ENCODE results near the gene GNPTAB. TPM values are rescaled to one million over a fixed set of nuclear protein-coding genes. Genes with fewer than 3 reads are reported as not detected.

The GNPTAB gene
- 47.6 TPM for total RNA-seq (ENCODE audit: unreplicated experiment)
- long read RNA-seq, partial matches to known transcripts, result 5 of 6 reads
- long read RNA-seq, other reads (novel, unspliced or antisense), result 1 of 6 reads

DNA sequence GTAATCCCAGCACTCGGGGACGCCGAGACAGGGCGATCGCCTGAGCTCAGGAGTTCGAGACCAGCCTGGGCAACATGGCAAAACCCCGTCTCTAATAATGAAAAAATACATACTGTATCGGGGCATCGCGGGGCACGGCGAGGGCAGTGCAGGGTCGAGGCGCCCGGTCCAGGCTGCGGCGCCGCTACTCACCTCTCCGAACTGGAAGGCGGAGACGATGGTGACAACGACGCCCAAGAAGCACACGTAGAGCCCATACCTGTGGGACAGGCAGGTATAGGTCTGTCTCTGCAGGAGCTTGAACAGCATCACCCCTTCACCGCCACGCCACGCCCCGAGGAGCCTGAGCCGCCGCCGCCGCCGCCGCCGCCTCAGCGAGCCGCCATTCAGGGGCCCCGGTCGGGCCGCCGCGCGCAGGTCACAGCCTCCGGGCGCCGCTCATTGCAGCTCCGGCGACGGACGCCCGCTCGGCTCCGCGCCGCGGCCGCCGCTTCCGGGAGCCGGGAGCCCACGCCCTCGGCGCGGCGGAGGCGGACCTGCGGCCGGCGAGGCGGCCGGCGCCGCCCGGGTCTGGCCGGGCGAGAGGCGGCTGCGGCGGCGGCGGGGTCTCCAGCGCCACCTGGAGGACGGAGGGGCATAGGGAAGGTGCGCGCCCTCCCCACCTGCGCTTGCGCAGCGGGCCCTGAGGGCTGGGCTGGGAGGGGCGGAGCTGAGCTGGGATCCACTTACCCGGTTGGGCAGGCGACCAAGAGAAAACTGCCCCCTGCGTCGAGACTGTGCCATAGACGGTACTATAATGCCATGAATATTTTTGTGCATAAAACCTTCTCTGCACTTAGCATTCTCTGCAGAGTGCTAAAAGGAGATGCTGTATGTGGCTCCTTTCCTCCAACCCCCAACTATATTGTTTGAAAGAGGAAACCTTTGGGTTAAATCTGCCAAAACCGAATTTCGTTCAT, at the start of gene GNPTAB:
GNPTAB (minus strand) TSS at position 593 of the 959 bp plus-strand sequence; CDS start at position 309, 284 bp downstream.
- peak within 1 kb of the TSS; percentile 67 for H3K27ac Mint-ChIP-seq (ENCODE audit: unreplicated experiment)
- peak; percentile 96 for DNase-seq (ENCODE audit: low spot score)
- H3K27me3 Mint-ChIP-seq (ENCODE audit: unreplicated experiment), result peaks cover 2% of the 10 kb centered on the region
- H3K4me3 Mint-ChIP-seq (ENCODE audit: unreplicated experiment), result peak within 1 kb of the TSS; percentile 98
- TF ChIP-seq, protein P1, sequence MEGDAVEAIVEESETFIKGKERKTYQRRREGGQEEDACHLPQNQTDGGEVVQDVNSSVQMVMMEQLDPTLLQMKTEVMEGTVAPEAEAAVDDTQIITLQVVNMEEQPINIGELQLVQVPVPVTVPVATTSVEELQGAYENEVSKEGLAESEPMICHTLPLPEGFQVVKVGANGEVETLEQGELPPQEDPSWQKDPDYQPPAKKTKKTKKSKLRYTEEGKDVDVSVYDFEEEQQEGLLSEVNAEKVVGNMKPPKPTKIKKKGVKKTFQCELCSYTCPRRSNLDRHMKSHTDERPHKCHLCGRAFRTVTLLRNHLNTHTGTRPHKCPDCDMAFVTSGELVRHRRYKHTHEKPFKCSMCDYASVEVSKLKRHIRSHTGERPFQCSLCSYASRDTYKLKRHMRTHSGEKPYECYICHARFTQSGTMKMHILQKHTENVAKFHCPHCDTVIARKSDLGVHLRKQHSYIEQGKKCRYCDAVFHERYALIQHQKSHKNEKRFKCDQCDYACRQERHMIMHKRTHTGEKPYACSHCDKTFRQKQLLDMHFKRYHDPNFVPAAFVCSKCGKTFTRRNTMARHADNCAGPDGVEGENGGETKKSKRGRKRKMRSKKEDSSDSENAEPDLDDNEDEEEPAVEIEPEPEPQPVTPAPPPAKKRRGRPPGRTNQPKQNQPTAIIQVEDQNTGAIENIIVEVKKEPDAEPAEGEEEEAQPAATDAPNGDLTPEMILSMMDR (IDR thresholded peaks at IDR 0.05; ENCODE audit: unreplicated experiment), result peak; percentile 57
- H3K9me3 Mint-ChIP-seq (ENCODE audit: unreplicated experiment), result no peaks in the 10 kb centered on the region
- peaks cover 11% of the 10 kb centered on the region for H3K4me1 Mint-ChIP-seq (ENCODE audit: unreplicated experiment)
- no peaks in the 10 kb centered on the region for H3K36me3 Mint-ChIP-seq (ENCODE audit: low read depth, unreplicated experiment)

DNA sequence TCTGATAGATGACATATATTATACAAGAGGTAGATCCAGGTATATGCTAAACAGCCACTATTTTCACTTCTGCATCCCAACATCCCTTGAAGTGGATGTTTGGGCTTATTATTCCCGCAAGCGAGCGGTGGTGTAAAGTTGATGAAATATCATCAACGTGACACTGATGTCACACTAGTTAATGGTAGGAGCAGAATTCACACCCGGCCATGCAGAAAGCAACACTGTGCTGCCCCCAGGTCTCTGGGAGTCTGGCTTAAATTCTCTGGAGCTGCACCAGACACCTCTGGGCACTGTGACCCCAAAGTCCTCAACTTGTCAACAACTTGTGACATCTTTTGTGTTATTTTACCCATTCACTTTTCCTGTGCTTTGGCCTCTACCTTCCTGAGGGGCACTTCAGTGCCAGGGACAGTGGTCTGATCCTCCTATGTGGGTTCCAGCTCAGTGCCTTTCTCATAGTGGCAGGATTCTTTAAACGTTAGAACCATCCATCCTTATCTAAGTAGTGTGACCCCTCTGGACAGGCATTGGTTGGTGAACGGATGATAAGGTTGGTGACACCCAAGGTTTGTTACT, 47.6 kb upstream of the GNPTAB start:
- no peak for DNase-seq (ENCODE audit: low spot score)
- Mint-ChIP-seq H3K4me1 (ENCODE audit: unreplicated experiment) (peaks cover 25% of the 10 kb centered on the region), H3K36me3 (ENCODE audit: low read depth, unreplicated experiment) (peaks cover 5% of the 10 kb centered on the region), H3K27ac (ENCODE audit: unreplicated experiment) (peak overlapping the region; percentile 65), H3K27me3 (ENCODE audit: unreplicated experiment) (peaks cover 13% of the 10 kb centered on the region), H3K4me3 (ENCODE audit: unreplicated experiment) (peak overlapping the region; percentile 94), H3K9me3 (ENCODE audit: unreplicated experiment) (no peaks in the 10 kb centered on the region)
- TF ChIP-seq, protein P1 (IDR thresholded peaks at IDR 0.05; ENCODE audit: unreplicated experiment), result no peak

DNA sequence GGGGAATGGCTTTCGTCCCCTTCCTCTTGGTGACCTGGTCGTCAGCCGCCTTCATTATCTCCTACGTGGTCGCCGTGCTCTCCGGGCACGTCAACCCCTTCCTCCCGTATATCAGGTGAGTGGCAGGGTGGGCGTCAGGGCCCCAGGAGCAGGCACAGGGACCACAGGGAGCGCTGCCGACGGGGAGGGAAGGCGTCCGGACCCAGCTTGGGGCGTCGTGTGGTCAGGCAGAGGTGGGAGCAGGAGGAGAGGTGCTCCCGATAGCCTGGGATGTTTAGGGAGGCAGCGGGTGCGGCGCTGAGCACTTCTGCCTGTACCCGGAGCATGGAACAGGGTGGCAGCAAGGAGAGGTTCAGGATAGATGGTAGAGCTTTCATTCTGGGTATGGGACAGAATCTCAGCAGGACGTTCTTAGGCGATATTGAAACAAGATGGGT, 47.1 kb upstream of the GNPTAB start:
- Mint-ChIP-seq H3K27ac (ENCODE audit: unreplicated experiment) (peak overlapping the region; percentile 65), H3K4me1 (ENCODE audit: unreplicated experiment) (peaks cover 25% of the 10 kb centered on the region), H3K36me3 (ENCODE audit: low read depth, unreplicated experiment) (peaks cover 5% of the 10 kb centered on the region), H3K4me3 (ENCODE audit: unreplicated experiment) (peak overlapping the region; percentile 94), H3K9me3 (ENCODE audit: unreplicated experiment) (no peaks in the 10 kb centered on the region), H3K27me3 (ENCODE audit: unreplicated experiment) (peaks cover 13% of the 10 kb centered on the region)
- no peak for DNase-seq (ENCODE audit: low spot score)
- TF ChIP-seq, protein P1 (IDR thresholded peaks at IDR 0.05; ENCODE audit: unreplicated experiment), result no peak

DNA sequence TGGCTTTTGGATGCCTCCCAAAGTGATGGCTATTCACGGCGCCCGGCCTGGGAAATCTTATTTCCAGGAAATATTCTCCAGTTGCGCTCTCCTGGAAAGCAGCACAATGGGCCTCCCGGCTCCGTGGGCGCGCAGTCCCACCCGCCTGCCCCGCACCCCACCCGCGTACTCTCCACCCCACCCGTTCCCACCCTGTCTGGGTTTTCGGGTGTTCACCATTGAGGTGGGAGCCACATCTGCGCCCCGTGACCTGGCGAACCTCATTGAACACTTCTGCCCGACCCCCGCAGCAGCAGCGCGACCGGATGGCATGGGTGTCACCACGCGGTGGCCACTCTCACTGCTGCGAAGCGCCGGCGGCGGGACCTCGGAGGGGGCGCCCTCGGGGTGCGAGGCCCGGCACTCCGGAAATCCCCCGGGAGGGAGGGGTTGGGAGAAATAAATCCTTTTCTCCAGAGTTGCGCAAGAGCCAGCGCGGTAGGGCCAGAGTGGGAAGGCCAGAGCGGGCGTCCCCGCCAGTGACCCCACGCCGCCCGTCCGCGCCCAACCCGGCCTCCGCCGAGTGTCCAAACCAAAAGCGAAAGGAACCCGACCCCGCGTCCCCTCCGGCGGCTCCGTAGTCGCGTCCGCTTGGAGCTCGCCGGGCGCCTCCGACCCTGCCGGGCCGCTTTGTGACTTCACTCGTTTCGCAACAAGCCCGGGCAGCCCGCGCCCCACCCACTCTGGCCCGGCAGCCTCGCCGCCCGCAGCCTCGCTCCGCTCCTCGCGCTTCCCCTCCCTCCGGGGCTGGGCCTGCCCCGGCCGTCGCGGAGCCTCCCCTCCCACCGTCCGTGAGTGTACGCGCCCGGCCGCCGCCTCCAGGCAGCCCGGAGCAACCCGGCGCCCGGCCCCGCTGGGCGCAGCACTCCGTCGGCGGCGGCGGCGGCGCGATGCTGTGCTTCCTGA, 46.4 kb upstream of the GNPTAB start, which contains the start of gene DRAM1:
DRAM1 (plus strand) TSS at position 720 of the 945 bp plus-strand sequence; CDS start at position 930, 210 bp downstream.
- H3K27me3 Mint-ChIP-seq (ENCODE audit: unreplicated experiment), result peaks cover 13% of the 10 kb centered on the region
- H3K4me3 Mint-ChIP-seq (ENCODE audit: unreplicated experiment), result peak within 1 kb of the TSS; percentile 94
- DNase-seq (ENCODE audit: low spot score), result peak; percentile 81
- peaks cover 5% of the 10 kb centered on the region for H3K36me3 Mint-ChIP-seq (ENCODE audit: low read depth, unreplicated experiment)
- peaks cover 25% of the 10 kb centered on the region for H3K4me1 Mint-ChIP-seq (ENCODE audit: unreplicated experiment)
- peak within 1 kb of the TSS; percentile 88 for H3K27ac Mint-ChIP-seq (ENCODE audit: unreplicated experiment)
- TF ChIP-seq, protein P1 (IDR thresholded peaks at IDR 0.05; ENCODE audit: unreplicated experiment), result no peak
- no peaks in the 10 kb centered on the region for H3K9me3 Mint-ChIP-seq (ENCODE audit: unreplicated experiment)

All from endothelial cell (in vitro differentiated cells).